Measurements from ENCODE around the gene LNX2.
"Not testable (repeated sequence)": the region's sequence is repeated elsewhere in the genome, so short reads cannot be mapped to it uniquely, and the experiment has no call there.

The LNX2 gene

GRCh38 chr13:27636589-27637288, 16.4 kb upstream of the LNX2 start:
- no peak for DNase-seq

DNA sequence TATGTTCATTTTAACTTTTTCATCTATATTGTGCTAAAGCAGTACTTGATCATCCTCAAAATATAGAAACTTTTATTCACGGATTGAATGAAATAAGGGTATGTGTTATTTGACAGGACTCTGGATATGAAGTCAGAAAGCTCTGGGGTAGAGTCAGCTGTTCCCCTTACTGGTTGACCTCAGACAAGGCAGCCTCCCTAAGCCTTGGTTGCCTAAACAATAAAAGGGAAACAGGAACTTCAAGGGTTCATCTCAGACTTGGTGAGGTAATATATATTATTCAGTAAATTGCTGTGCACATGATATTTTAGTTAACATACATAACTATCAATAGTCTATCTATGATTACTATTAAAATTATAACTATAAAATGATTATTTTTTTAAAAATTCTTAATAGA, 14.9 kb upstream of the LNX2 start:
- DNase-seq, result no peak

- DNase-seq, result no peak
Measured at GRCh38 chr13:27634791-27635190, 14.5 kb upstream of the LNX2 start.

GRCh38 chr13:27634231-27634630, 13.9 kb upstream of the LNX2 start:
- no peak for DNase-seq

DNA sequence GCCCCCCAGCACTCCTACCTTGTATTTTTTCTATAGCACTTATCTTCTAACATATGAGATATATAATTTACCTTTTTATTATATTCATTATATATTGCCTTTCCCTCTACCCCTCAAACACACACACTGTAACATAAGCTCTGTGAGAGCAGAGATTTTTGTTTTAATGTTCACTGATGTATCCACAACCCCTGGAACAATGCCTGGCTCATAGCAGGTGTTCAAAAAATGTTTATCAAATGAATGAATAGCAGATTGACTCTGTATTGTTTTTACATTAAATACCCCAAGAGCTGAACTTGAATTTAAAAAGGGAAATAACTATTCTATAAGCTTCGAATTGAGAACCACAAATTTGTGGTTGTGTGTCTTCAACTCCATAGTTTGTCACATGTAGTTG, 12.3 kb upstream of the LNX2 start:
- DNase-seq, result no peak

GRCh38 chr13:27632214-27632613, 11.9 kb upstream of the LNX2 start:
- DNase-seq, result no peak

DNA sequence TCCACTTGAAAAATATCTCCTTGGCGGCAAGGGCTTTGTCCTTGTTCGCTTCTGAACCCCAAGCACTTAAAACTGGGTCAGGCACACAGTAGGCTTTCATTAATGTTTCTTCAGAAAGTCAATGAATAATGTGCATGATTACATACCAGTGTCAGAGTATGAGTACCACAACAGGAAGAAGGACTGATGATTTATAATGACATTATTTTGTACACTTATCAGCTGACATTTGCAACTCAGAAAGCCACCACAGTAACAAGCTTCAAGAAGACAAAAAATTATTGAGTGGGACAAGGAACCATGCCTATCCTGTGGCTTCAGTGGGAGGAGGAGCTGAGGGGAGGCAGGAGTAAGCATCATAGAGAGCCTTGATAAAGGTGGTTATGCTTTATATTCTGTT, 11.3 kb upstream of the LNX2 start:
- DNase-seq, result no peak

GRCh38 chr13:27631156-27631555, 10.8 kb upstream of the LNX2 start:
- DNase-seq, result no peak

DNA sequence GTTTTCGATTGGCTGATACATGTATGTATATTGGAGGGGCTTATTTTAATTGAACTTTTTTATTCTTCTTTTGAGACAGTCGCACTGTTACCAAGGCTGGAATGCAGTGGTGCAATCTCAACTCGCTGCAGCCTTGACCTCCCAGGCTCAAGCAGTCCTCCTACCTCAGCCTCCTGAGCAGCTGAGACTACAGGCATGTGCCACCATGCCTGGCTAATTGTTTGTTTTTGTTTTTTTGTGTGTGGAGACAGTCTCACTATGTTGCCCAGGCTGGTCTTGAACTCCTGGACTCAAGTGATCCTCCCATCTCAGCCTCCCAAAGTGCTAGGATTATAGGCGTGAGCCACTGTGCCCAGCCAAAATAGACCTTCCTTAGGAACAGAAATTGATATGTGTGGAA, 8.4 kb upstream of the LNX2 start:
- DNase-seq, result not testable (repeated sequence)

DNA sequence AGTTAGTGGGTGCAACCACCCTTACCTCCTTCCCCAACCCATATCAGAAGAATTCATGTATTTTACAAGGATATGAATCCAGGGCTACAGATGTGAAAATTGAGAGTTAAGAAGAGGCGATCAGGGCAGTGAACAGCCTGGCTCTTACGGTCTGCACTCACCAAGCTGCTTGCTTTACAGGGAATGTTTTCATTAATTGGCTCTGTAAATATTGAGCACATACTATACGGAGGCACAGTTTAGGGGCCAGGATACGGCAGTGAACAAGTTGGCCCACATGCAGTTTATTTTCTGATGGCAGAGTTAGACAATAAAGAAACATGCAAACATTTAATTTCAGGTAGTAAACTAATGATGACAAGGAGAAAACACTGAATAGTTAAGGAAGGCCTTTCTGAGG, 7.8 kb upstream of the LNX2 start:
- no peak for DNase-seq

DNA sequence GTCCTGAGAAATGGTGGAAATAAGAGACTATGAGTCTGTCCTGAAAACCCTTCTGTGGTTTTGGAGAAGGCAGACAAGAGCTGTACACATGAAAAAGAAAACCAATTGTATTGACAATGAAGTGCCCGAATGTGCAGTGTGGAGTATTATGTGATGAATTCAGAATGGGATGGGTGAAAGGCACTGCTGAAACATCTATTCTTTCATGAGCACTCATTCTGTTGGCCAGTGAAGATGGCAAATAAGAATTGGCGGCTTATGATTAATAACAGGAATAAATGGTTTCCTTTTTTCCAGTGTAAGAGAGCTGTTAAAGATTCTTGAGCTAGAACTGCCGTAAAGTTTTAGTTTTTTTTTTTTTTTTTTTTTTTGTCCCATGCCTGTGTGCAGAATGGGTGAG, 7.1 kb upstream of the LNX2 start:
- no peak for DNase-seq

- DNase-seq, result no peak
Measured at GRCh38 chr13:27625839-27626238, 5.5 kb upstream of the LNX2 start.

- DNase-seq, result no peak
Measured at GRCh38 chr13:27624071-27624470, 3.7 kb upstream of the LNX2 start.

DNA sequence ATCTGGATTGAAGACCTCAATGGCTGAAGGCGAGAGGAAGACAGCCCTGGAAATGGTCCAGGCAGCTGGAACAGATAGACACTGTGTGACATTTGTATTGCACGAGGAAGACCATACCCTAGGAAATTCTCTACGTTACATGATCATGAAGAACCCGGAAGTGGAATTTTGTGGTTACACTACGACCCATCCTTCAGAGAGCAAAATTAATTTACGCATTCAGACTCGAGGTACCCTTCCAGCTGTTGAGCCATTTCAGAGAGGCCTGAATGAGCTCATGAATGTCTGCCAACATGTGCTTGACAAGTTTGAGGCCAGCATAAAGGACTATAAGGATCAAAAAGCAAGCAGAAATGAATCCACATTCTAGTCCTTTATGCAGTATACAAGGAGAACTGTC, 2.6 kb upstream of the LNX2 start:
- DNase-seq, result no peak

- DNase-seq, result peak in 1 of 2 experiments; percentile 40
Measured at GRCh38 chr13:27622102-27622820, 1.9 kb upstream of the LNX2 start.

DNA sequence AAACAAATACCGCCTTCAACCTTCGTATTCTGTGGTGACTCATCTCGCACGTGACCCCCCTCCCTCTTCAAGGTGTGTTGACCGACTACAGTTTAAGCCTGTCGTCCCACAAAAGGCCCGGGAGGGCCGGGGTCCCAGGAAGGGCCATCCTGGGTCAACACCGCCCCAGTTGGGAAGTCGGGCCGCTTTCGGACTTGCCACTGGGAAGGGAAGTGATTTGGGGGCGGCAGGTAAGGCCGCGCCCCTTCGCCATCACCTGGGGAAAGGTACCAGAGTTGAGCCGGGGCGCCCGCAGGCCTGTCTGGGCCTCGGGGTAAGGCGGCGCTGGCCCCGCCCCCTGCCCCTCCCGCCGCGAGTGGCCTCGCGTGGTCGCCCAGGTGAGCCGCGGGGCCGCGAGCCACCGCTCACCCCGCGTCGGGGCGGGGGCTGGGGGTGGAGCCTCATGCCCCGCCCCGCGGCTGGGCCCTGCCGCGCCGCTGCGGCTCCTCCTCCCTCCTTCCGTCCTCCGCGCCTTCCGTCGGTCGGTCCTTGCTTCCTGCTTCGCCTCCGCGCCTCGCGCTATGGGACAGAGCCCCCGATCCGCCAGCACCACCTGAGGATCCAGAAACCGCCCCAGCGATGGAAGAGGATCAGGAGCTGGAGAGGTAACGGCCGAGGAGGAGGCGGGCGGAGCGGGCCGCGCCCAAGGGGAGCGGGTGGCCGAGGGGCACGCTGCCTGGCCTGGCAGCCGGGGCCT, 1.2 kb upstream of the LNX2 start, which contains the start of gene POLR1D:
TSS of gene POLR1D (plus strand) at position 527 of the 736 bp plus-strand sequence. CDS start at position 619, 92 bp downstream.
- DNase-seq, result peak; percentile 10 to 66

- DNase-seq, result peak in 1 of 2 experiments; percentile 63
Measured at GRCh38 chr13:27621116-27621365, 712 bp upstream of the LNX2 start.

- DNase-seq, result peak; percentile 4 to 8
Measured at GRCh38 chr13:27619728-27620376, 477 bp downstream of the LNX2 start.

DNA sequence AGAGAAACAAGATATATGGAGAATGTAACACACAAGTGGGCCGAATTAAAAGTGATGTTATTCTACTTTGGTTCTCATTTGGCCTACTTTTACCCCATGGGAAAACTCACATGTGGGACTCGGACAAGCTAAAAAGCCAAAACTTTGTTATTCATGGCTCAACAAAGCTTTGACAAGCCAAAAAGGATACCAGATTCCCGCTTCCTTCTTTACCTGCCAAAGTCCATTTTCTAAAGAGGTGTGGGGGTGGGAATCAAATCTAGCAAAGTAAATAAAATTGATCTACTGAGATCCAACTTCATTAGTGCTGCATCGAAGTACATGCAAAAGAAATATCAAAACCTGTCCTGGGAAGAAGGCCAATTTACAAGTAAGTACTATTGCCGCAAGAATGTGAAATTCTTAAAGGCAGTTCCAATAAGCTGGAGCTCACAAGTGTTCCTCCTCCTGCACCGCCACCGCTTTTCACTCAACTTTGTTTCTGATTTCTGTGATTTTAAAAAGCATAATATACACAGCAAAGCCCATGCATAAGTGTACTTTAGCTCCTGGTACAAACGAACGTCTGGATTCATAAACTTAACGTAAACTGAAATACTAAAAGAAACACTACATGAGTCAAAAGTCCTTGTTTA, 1.1 kb downstream of the LNX2 start:
- DNase-seq, result no peak

DNA sequence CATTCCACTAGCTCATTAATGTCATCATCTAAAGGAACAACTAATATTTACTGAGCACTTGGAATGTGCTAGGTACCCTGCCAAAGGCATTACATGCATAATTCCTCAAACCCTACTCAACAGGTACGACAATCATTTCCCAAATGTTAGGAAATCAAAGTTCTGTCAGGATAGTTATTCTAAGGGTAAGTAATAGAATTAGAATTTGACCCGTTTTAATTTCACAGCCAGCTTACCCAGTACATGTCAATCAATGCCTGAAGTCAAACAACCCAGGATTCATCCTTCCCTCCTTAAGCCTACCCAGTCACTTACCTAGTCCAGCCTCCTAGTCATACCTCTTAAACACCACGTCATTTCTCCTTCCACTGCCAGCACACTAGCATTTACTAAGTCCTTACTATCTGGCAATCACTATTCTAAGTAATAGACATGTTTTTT, 2.4 kb downstream of the LNX2 start:
- DNase-seq, result no peak

GRCh38 chr13:27613628-27614027, 6.7 kb downstream of the LNX2 start:
- DNase-seq, result no peak

GRCh38 chr13:27607125-27607524, 13.2 kb downstream of the LNX2 start:
- peak in 1 of 2 experiments; percentile 54 for DNase-seq

- no peak for DNase-seq
Measured at GRCh38 chr13:27605610-27606200, 14.6 kb downstream of the LNX2 start.

Data from SW 1271 (cell line).